HG03066 (cell line): ENCODE measurements around the gene CNTNAP2.

ENCODE experiments used
- ATAC-seq: cut with Tn5 transposase; IDR thresholded peaks from one replicate; pipeline ENCODE4 v1.9.1; 2021; ENCODE audit warnings: low read depth; ENCODE audit not compliant: unreplicated experiment

The CNTNAP2 gene

GRCh38 chr7:148332191-148333186 is 2215.9 kb downstream of the CNTNAP2 start:
- ATAC-seq = no peak

- no peak for ATAC-seq
Observed at GRCh38 chr7:148334441-148334956, 2217.9 kb downstream of the CNTNAP2 start.

GRCh38 chr7:148334959-148335577 is 2218.5 kb downstream of the CNTNAP2 start:
- ATAC-seq = no peak

- no peak for ATAC-seq
Observed at GRCh38 chr7:148335790-148336189, 2219.2 kb downstream of the CNTNAP2 start.

GRCh38 chr7:148336411-148336810 is 2219.8 kb downstream of the CNTNAP2 start:
- ATAC-seq = no peak

GRCh38 chr7:148337246-148337965 is 2220.8 kb downstream of the CNTNAP2 start:
- ATAC-seq = no peak

- ATAC-seq = no peak
Observed at GRCh38 chr7:148337995-148338747, 2221.6 kb downstream of the CNTNAP2 start.

GRCh38 chr7:148340438-148341280 is 2224.1 kb downstream of the CNTNAP2 start:
- no peak for ATAC-seq

GRCh38 chr7:148344406-148344805 is 2227.8 kb downstream of the CNTNAP2 start:
- no peak for ATAC-seq

GRCh38 chr7:148347981-148348380 is 2231.4 kb downstream of the CNTNAP2 start:
- no peak for ATAC-seq

- ATAC-seq = no peak
Observed at GRCh38 chr7:148348466-148348865, 2231.9 kb downstream of the CNTNAP2 start.

GRCh38 chr7:148356303-148356702 is 2239.7 kb downstream of the CNTNAP2 start:
- ATAC-seq = no peak

GRCh38 chr7:148362541-148362940 is 2245.9 kb downstream of the CNTNAP2 start:
- ATAC-seq = no peak

GRCh38 chr7:148367731-148368475 is 2251.3 kb downstream of the CNTNAP2 start:
- ATAC-seq = peak; percentile 49

GRCh38 chr7:148368562-148368961 is 2252.0 kb downstream of the CNTNAP2 start:
- peak; percentile 38 for ATAC-seq

- no peak for ATAC-seq
Observed at GRCh38 chr7:148371280-148371937, 2254.8 kb downstream of the CNTNAP2 start.

GRCh38 chr7:148374396-148375259 is 2258.0 kb downstream of the CNTNAP2 start:
- no peak for ATAC-seq
